ENCODE data around the gene MTMR12. TPM values are rescaled to one million over a fixed set of nuclear protein-coding genes. Genes with fewer than 3 reads are reported as not detected.
"Not testable (repeated sequence)": the region's sequence is repeated elsewhere in the genome, so short reads cannot be mapped to it uniquely, and the experiment has no call there.

The MTMR12 gene
- total RNA-seq, 1 experiment from 2014 or later: 42.7 TPM

GRCh38 chr5:32210151-32210550, 102.6 kb downstream of the MTMR12 start:
- no peak for DNase-seq (ENCODE audit: low spot score)
- Mint-ChIP-seq H3K27ac (no peak overlapping the region), H3K36me3 (peaks cover 15% of the 10 kb centered on the region), H3K4me3 (no peak overlapping the region), H3K27me3 (ENCODE audit: low read depth) (no peaks in the 10 kb centered on the region; the same call in 1 of the 2 replicates), H3K4me1 (peaks cover 10% of the 10 kb centered on the region), H3K9me3 (peaks cover 17% of the 10 kb centered on the region)
- ChIA-PET POLR2A (no interaction called here), CTCF (no interaction called here)
- no peak for ATAC-seq
- no peak for TF ChIP-seq NFYB (CRISPR knock-in tag; conservative IDR thresholded peaks at IDR 0.05; ENCODE audit: low read depth)
- no peak for TF ChIP-seq ATF2 (CRISPR knock-in tag; IDR thresholded peaks at IDR 0.05; ENCODE audit: borderline replicate concordance, low read depth)
- TF ChIP-seq ZBTB43 (CRISPR knock-in tag; IDR thresholded peaks at IDR 0.05): no peak
- TF ChIP-seq, protein P1, sequence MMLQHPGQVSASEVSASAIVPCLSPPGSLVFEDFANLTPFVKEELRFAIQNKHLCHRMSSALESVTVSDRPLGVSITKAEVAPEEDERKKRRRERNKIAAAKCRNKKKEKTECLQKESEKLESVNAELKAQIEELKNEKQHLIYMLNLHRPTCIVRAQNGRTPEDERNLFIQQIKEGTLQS (CRISPR knock-in tag; conservative IDR thresholded peaks at IDR 0.05): no peak
- TF ChIP-seq HMGA2 (CRISPR knock-in tag; IDR thresholded peaks at IDR 0.05): no peak
- TF ChIP-seq RORB (CRISPR knock-in tag; IDR thresholded peaks at IDR 0.05): no peak
- TF ChIP-seq, protein P2, sequence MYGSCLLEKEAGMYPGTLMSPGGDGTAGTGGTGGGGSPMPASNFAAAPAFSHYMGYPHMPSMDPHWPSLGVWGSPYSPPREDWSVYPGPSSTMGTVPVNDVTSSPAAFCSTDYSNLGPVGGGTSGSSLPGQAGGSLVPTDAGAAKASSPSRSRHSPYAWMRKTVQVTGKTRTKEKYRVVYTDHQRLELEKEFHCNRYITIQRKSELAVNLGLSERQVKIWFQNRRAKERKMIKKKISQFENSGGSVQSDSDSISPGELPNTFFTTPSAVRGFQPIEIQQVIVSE (CRISPR knock-in tag; IDR thresholded peaks at IDR 0.05; ENCODE audit: borderline replicate concordance): no peak
- no peak for TF ChIP-seq MXD4 (CRISPR knock-in tag; IDR thresholded peaks at IDR 0.05; ENCODE audit: borderline replicate concordance)
- TF ChIP-seq FOXP1 (CRISPR knock-in tag; IDR thresholded peaks at IDR 0.05; ENCODE audit: borderline replicate concordance): no peak

GRCh38 chr5:32208837-32209236, 103.9 kb downstream of the MTMR12 start:
- H3K27ac Mint-ChIP-seq; POLR2A ChIA-PET; ATAC-seq; H3K27me3 Mint-ChIP-seq (ENCODE audit: low read depth); H3K4me3 Mint-ChIP-seq; CTCF ChIA-PET; DNase-seq (ENCODE audit: low spot score): not testable (repeated sequence)
- peaks cover 17% of the 10 kb centered on the region for H3K9me3 Mint-ChIP-seq
- peaks cover 15% of the 10 kb centered on the region for H3K36me3 Mint-ChIP-seq
- H3K4me1 Mint-ChIP-seq: peaks cover 10% of the 10 kb centered on the region

- H3K9me3 Mint-ChIP-seq: peaks cover 17% of the 10 kb centered on the region
- TF ChIP-seq ELF4 (CRISPR knock-in tag; IDR thresholded peaks at IDR 0.05; ENCODE audit: low read depth) (no peak), USF2 (CRISPR knock-in tag; IDR thresholded peaks at IDR 0.05) (no peak), FOXJ3 (CRISPR knock-in tag; IDR thresholded peaks at IDR 0.05; ENCODE audit: borderline replicate concordance) (no peak), CREM (CRISPR knock-in tag; IDR thresholded peaks at IDR 0.05) (no peak), NFE2L1 (CRISPR knock-in tag; IDR thresholded peaks at IDR 0.05) (no peak), TCF7 (CRISPR knock-in tag; IDR thresholded peaks at IDR 0.05; ENCODE audit: low read depth) (no peak), SMAD3 (CRISPR knock-in tag; IDR thresholded peaks at IDR 0.05; ENCODE audit: borderline replicate concordance) (no peak), NR3C1 (CRISPR knock-in tag; conservative IDR thresholded peaks at IDR 0.05; ENCODE audit: low read depth) (no peak), MYBL2 (CRISPR knock-in tag; IDR thresholded peaks at IDR 0.05) (no peak), JAZF1 (CRISPR knock-in tag; IDR thresholded peaks at IDR 0.05) (no peak), FOXK1 (CRISPR knock-in tag; IDR thresholded peaks at IDR 0.05) (no peak), TEAD1 (CRISPR knock-in tag; IDR thresholded peaks at IDR 0.05) (no peak), ZNF423 (CRISPR knock-in tag; IDR thresholded peaks at IDR 0.05) (no peak), ZNF317 (CRISPR knock-in tag; IDR thresholded peaks at IDR 0.05; ENCODE audit: borderline replicate concordance, low read depth) (no peak)
- TF ChIP-seq, protein P3, sequence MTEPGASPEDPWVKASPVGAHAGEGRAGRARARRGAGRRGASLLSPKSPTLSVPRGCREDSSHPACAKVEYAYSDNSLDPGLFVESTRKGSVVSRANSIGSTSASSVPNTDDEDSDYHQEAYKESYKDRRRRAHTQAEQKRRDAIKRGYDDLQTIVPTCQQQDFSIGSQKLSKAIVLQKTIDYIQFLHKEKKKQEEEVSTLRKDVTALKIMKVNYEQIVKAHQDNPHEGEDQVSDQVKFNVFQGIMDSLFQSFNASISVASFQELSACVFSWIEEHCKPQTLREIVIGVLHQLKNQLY (CRISPR knock-in tag; IDR thresholded peaks at IDR 0.05): no peak
- TF ChIP-seq, protein P4, sequence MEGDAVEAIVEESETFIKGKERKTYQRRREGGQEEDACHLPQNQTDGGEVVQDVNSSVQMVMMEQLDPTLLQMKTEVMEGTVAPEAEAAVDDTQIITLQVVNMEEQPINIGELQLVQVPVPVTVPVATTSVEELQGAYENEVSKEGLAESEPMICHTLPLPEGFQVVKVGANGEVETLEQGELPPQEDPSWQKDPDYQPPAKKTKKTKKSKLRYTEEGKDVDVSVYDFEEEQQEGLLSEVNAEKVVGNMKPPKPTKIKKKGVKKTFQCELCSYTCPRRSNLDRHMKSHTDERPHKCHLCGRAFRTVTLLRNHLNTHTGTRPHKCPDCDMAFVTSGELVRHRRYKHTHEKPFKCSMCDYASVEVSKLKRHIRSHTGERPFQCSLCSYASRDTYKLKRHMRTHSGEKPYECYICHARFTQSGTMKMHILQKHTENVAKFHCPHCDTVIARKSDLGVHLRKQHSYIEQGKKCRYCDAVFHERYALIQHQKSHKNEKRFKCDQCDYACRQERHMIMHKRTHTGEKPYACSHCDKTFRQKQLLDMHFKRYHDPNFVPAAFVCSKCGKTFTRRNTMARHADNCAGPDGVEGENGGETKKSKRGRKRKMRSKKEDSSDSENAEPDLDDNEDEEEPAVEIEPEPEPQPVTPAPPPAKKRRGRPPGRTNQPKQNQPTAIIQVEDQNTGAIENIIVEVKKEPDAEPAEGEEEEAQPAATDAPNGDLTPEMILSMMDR (IDR thresholded peaks at IDR 0.05): no peak
- TF ChIP-seq, protein P1 (CRISPR knock-in tag; conservative IDR thresholded peaks at IDR 0.05): no peak
- DNase-seq (ENCODE audit: low spot score) (no peak), ATAC-seq (no peak)
- H3K27me3 Mint-ChIP-seq (ENCODE audit: low read depth): no peaks in the 10 kb centered on the region; the same call in 1 of the 2 replicates
- POLR2A ChIA-PET: no interaction called here
- H3K4me1 Mint-ChIP-seq: peaks cover 10% of the 10 kb centered on the region
- CTCF ChIA-PET: no interaction called here
- H3K4me3 Mint-ChIP-seq: no peak overlapping the region
- no peak overlapping the region for H3K27ac Mint-ChIP-seq
- H3K36me3 Mint-ChIP-seq: peaks cover 15% of the 10 kb centered on the region
These were observed 105.4 kb downstream of the MTMR12 start for GRCh38 chr5:32207355-32207634.

All from WTC11 (cell line).